Activated gamma-delta T cell (primary cell): Measurements from ENCODE around the gene KRT33B.
"Not testable (repeated sequence)": the region's sequence is repeated elsewhere in the genome, so short reads cannot be mapped to it uniquely, and the experiment has no call there.

Experiments used
- DNase-seq: peaks from one replicate; lab custom pipeline; 2025; lab: John Stamatoyannopoulos, UW

Gene KRT33B

DNA sequence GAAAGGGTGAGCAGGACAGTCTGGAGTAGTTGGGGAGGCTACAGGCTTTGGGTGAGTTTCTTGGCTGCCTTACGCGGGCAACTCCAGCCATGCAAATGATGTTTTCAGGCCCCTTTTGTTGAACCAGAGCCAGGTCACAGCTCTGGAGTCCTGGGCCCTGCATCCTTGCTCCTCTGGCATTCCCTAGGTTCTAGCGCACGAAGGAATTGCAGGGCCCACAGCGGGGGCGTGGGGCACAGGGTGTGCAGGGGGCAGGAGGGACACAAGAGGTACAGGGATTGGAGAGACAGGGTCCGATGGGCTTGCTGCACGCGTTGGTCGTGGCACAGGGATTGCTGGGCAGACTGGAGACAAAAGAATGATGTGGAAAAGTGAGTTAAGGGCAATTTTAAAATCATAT, 24.2 kb upstream of the KRT33B start:
- DNase-seq = no peak

DNA sequence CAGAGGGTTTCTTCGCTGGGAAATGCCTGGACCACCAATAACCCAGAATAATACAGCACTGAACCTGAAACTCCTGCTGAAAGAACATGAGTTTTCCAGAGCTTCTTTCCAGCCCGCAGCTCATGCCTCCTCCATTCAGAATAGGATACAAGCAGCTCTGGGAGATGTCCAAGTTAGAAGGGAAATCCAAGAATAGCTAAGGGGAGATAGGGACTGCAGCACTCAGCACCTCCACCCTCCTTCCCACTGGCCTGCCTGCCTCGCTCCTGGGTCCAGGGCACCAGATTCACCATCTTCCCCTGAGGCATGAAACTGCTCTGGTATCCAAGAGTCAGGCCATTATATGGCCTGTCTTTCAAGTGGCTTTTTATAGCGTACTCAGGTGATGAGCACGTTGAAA, 23.7 kb upstream of the KRT33B start:
- DNase-seq = no peak

DNA sequence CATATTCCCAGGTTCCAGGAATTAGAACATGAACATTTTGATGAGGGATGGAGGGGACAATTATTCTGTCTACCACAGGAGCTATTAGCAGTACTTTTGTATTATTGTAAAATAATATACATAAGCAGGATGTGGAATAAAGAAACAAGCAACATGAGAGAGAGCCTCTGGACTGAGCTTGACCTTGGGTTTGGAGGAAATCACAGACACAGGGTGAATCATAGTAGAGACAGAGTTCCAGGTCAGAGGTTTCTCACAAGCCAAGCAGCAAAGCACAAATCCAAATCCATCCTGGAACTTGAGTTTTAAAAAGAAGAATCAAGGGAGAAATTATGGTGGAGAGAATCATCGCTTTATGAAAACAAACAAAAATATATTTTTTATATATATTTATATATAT, 22.7 kb upstream of the KRT33B start:
- DNase-seq = no peak

DNA sequence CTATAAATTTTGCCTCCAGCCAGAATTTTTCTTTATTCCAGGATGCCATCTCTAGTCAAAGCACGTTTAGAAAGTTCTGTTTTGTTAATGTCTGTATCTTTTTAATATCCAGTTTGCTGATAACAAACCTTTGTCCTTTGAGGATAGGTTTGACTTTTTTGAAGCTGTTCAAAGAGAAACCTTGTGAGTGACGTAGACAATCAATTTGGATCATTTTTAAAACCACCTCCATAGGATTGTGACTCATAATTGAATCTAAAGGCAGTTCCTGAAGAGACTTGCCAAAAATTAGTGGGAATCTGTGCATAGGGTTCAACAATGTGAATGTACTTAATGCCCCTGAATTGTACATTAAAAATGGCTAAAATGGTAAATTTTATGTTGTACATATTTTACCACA, 21.9 kb upstream of the KRT33B start:
- no peak for DNase-seq

DNA sequence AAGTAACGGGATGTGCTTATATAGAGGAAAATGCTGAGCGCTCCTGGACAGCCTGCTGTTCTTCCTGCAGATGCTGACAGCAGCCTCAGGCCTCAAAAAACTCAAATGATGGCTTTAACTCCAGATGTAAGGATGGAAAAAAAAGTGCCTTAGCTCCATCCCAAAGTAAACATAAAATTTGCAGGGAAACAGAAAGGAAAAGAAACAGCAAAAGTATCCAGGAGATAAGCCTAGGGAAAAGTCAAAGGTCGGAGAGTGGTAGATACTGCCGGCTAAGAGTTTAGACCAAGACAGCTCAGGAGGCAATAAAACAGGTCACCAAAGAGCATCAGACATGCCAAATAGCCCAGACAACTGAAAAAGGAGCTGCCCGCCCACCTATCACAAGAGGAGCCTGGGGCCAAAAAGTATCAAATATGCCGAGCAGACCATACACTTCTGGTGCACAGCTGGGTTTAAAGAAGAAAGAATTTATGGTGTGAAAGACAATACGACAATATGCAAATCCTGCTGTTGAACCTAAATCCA, 20.9 kb upstream of the KRT33B start:
- no peak for DNase-seq

DNA sequence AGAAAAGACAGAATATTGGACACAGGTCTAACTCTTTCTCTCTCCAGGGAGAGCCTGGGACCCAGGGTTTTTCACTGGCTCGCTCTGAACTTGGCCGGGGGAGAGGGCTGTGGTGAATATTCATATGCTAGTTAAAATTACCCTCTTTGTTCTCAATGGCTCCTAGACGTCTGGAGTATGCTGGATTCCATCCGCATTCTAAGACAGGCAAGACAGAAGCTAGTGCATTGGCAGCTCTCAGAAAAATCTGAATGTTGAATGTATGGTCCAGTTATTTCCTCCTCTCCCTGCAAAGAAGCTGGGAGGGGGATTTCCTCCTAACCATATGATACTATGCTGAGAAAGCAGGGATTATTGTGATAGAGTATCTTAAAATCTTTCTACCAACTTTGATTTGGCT, 18.1 kb upstream of the KRT33B start:
- DNase-seq = no peak

DNA sequence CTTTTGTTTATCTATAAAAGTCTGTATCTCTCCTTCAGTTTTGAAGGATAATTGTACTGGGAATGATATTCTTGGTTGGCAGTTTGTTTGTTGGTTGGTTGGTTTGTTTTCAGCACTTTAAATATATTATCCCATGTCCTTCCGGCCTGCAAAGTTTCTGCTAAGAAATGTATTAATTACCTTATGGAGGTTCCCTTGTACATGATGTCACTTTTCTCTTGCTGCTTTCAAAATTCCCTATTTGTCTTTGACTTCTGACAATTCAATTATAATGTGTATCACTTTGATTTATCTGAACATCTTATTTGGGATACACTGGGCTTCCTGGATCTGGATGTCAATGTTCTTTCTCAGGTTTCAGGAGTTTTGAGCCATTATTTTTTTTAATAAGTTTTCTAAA, 16.6 kb upstream of the KRT33B start:
- DNase-seq = no peak

DNA sequence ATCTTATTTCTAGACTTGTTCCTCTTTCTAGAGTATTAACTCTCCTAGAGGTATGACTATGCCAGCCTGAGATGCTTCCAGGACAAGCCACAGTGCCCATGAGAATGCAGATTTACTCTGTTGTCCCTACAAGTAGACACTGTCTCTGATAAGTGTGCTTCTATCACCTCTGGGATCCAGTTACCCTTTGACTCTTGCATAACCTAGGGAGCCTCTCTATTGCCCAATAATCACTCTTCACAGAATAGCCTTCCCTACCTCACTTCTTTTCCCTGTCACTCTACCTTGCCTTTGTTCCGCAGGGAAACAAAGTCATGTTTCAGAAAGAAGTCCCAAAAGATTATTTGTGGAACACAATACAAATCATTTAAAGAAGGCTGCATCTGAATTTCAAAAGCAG, 14.1 kb upstream of the KRT33B start:
- no peak for DNase-seq

DNA sequence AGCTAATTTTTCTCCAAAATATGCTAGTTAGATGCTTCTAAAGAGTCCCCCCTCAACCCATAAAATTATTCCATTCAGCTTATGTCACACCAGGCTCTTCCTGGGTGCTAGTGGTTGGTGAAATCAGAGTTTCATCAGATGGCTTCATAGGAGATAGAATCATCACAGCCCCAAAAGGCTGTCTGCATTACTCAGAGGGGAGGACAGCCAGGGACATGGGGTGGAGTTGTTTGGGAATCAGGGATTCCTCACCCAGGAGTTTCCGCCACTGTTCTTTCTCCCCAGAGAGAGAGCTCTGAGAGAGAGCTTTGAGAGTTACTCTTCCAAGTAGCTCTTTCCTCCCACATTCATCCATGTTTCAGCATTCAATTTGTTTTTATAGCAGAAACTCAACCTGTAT, 12.8 kb upstream of the KRT33B start:
- DNase-seq = no peak

DNA sequence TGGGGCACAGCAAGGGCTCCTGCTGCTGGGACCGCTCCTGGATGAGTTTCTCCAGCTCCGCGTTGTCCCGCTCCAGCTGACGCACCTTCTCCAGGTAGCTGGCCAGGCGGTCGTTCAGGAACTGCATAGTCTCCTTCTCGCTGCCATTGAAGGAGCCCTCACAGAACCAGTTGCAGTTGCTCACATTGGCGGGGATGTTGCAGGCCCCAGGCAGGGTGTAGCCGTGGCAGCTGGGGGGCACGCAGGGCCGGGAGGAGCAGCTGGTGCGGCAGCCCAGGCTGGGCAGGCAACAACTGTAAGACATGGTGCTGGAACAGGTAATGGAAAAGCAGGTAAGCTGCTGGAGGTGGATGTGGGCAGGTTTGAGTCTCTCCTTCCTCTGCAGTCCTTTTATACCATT, 12.3 kb upstream of the KRT33B start, which contains the start of gene KRT34:
KRT34 (minus strand) TSS at position 364 of the 400 bp plus-strand sequence; CDS start at position 304, 60 bp downstream.
- DNase-seq = not testable (repeated sequence)

DNA sequence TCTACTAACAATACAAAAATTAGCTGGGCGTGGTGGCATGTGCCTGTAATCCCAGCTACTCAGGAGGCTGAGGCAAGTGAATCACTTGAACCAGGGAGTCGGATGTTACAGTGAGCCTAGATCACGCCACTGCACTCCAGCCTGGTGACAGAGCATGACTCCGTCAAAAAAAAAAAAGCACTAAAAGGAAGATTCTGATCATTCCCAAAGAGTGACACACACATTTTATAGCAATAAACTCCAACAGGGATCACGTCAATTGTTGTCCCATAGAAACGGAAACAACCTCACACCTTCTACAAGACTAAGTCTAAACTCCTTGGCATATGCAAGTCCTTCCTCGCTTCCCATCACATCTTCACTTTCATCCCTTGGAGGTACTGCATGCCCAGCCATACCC, 10.5 kb upstream of the KRT33B start:
- not testable (repeated sequence) for DNase-seq

DNA sequence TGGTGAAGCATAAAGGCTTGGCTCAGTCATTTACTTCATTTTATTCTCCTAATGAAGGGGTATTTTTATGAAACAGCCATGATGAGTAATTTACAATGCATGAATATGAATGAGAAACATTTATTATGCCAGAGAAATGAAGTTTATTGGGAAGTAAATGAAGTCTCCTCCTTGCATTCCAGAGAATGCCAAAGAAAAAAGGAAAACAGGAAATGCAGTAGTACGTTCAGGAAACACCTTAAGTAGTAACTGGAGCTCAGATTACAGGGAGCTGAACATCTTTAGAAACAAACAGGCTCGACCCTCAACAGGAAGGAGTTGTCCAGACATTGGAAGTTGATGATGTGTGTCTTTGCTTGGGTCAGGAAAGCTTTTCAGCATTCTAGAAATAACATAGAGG, 7.9 kb upstream of the KRT33B start:
- no peak for DNase-seq

DNA sequence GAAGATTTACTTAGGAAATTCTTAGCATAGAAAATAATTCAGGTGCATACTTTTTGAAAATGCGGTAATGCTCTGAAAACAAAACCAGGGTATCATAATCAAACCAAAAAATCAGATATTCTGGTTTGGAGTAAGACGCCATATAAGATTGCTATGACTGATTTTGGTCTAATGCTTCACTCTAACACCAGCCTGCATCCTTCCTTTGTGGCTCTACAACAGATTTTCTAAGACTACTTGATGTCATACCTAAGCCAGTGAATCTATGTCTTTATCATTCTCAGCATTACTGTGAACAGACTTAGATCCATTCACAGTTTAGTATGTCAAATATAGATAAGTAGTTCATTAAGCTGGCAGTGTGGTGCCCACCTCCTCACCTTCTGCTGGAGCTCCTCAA, 590 bp downstream of the KRT33B start:
- DNase-seq = no peak

DNA sequence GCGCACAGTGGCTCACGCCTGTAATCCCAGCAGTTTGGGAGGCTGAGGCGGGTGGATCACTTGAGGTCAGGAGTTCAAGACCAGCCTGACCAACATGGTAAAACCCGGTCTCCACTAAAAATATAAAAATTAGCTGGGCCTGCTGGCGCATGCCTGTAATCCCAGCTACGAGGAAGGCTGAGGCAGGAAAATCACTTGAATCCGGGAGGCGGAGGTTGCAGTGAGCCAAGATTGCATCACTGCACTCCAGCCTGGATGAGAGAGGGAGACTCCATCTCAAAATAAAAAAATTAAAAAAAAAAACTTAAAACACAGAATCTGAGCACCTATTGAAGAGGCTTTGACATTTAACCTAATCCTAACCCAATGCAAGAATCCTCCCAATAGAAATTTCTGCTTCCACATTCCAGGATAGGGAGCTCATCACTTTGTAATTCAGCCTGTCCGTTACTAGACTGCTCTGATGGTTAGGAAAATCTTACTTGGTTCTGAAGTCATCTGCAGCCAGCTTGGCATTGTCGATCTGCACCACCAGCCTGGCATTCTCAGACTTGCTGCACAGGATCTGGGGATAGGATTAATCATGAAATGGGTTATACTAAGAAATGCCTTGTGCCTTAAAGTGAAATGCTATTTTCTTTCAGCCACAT, 2.1 kb downstream of the KRT33B start:
- no peak for DNase-seq

DNA sequence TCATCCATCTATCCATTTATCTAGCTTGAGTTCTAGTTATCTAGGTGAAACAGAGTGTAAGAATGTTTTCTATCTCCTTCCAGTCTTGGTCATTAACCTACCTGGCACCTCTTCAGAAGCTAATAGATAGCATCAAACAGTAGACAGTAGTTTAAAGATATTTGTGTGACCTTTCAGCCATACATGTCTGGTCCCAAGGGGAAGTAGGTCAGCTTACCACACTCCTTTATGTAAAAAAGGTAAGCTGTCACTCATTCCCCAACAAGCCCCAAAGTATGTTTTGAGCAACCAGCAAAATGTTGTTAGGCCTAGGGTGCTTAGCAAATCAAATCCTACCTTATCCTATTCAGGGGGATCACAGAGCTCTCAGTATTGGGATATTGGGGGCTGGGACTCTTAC, 3.5 kb downstream of the KRT33B start:
- no peak for DNase-seq

DNA sequence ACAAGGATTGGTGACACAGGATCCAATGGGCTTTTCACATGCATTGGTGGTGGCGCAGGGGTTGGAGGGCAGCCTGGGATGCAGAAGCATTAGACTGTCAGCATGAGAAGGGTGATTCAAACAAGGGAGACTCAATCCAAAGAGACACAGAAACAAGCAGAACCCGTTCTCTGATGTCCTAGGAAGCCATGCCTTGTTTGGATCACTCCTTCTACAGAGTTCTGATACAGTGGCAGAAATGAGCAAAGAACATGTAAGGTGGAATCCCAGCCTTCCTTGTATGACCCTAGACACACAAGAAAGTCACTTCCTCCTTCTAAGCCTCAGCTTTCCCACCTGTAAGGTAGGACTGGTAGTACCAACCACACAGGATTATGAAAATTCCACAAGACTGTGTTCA, 5.7 kb downstream of the KRT33B start:
- no peak for DNase-seq

DNA sequence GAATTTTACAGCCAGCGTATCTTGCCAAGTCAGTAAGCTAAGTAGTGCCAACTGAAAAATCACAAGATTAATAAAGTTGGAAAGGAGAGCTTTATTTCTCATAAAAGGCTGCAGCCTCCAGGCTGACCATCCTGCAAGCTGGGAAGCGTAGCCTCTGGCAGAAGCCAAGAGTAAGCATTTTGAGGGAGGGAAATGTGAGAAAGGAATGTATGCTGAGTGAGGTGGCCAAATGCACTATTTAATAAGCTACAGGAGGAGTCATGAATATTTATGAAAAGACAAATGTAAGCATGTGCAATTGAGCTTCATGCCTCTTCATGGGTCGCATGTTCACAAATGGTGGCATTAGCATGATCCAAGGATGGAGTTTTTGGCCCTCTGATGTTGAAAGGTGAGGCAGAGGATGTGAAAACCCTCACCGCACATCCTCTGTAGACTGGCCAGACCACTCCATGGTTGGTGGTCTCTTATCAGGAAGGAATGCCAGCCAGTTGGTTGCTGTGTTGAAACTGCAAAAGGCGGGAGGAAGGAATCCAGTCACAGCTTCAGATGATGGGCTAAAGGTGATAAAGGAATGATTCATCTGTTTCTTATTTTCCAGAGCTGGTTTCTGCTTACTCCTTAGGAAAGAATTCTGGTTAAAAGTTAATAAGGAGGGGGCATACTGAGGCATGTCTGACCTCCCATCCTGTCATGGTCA, 9.2 kb downstream of the KRT33B start:
- no peak for DNase-seq

DNA sequence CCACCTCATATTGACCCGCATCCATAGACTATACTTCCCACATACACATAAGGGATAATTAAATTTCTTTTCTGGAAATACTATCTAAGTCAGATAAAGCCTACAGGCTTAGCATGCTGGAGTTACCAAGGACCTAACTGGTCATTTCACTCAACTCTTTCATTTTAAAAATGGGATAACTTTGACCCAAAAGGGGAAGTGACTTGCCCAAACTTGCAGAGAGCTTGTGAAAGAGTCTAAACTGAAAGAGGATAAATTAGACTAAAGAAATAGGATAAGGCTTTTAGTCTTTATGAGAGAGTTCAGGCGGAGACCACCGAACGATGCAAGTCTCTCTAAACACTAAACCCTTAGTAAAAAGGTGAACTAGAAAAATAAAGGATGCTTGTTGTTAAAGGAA, 15.1 kb downstream of the KRT33B start:
- no peak for DNase-seq

DNA sequence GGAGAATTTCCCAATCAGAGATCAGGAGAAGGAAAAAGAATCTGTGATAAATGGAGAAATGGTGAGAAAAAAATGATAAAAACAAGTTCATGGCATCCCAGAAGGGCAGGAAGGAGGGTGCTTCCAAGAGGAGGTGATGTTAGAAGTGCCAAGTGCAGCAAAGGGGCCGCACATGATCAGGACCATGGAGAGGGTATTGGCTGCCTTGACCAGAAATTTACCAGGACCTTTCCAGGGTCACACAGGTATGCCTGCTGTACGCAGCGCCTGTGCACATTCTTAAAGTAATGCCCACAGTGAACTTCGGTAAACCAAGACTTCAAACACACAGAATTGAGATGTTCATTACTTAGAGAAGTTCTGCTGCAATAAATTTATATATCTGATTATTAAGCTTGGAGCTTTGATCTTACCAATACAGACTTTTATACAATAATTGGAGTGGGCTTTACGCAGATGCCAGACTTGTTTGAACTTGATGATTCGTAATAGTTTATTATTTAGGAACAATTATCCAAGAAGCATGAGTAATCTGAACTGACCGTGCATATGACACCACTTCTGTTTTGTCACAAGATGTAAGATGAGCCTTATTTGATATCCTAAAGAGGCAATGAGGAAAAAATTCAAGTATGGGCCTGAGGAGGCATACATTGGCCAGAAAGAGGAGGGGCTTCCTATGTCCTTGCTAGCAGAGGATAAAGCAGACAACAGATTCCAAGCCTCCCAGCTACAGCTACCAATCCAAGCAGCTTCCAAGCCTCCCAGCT, 16.8 kb downstream of the KRT33B start:
- DNase-seq = no peak

DNA sequence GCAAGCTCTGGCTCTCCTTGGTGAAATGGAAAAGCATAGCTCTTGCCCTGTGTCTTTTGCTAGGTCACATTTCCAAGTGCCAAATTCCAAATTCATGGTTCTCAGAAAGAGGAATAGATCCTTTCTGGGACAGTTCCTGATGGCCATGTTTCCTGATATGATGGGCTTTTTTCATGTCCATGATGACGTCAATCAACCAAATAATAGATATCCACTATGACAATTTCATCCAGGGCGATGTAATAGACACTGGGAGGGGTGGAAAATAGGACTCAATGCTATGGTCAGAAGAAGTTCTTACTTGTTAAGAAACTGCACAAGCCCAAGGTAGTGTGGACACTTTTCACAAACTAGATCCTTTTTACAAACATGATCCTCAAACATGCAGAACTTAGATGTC, 18.4 kb downstream of the KRT33B start:
- no peak for DNase-seq

DNA sequence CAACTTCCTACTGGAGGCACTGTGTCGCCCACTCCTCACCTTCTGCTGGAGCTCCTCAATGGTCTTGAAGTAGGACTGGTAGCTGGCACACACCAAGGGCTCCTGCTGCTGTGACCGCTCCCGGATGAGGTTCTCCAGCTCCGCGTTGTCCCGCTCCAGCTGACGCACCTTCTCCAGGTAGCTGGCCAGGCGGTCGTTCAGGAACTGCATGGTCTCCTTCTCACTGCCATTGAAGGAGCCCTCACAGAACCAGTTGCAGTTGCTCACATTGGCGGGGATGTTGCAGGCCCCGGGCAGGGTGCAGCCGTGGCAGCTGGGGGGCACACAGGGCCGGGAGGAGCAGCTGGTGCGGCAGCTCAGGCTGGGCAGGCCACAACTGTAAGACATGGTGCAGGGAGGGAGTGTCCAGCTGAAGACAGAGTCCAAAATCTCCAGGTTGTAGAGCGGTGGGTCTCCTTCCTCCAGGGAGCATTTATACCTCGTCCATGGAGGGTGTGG, 19.2 kb downstream of the KRT33B start, which contains the start of gene KRT33A:
KRT33A (minus strand) TSS at position 448 of the 498 bp plus-strand sequence; CDS start at position 387, 61 bp downstream.
- DNase-seq = not testable (repeated sequence)
